PFSK-1 (cell line): ENCODE measurements around the gene TENT4A.

ENCODE experiments used
- FOXP2 ChIP-seq: optimal IDR thresholded peaks from 2 replicates; pipeline ENCODE3; 2011; ENCODE audit warnings: borderline replicate concordance, control low read depth, inconsistent platforms; ENCODE audit not compliant: insufficient read depth; ENCODE audit errors: extremely low read length, extremely low read depth
- POLR2AphosphoS5 ChIP-seq: IDR thresholded peaks from 2 replicates; pipeline ENCODE4 v1.6.1; 2012; ENCODE audit warnings: low read depth, mild to moderate bottlenecking, control low read depth, low read length, moderate library complexity
- SIN3A ChIP-seq: IDR thresholded peaks from 2 replicates; pipeline ENCODE4 v1.6.1; 2012; ENCODE audit warnings: mild to moderate bottlenecking, low read length, moderate library complexity, borderline replicate concordance; ENCODE audit not compliant: insufficient read depth
- TAF1 ChIP-seq: IDR thresholded peaks from 2 replicates; pipeline ENCODE4 v1.6.1; 2012; ENCODE audit warnings: low read length, control low read depth, borderline replicate concordance; ENCODE audit not compliant: insufficient read depth

DNA sequence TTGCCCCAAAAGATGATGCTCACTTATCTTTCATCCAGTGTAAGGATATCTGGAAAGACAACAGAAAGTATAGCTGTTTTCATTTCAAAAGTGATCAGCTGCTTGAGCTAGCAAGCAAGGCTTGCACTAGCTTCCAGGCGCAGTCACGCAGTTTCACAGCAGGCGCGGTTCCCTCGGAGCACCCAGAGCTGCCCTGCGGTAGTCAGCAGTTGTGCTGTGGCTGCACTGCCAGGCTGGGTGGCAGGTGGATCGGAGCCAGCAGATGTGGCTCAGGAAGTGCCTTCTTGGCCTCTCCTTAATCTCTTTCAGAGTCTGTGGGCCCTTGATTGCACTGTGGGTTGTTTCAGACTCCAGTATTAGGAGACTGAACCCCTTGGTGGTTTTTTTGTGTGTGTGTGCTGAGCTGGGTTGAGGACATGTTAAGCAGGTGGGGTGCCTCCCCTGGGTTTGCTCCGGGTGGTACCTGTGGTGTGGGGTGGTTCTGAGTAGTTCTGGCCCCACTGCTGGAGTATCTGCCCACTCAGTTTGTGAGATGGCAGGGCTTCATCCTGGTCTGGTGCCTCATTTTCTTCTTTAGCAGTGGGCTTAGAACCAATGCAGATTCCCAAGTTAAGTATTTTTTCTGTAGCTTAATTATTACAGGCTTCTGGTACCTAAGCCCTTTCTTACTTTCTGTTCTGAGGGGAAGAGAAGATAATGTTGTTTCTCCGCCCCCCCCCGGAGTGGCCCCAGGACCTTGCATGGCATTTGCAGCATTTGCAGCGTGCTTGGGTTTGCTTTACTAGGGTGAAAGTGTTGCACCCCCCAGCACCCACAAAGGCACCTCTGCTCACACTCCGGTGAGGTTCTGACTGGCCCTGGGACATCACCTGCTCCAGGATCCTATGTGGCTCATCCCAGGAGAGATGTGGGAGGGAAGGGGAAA is 16.4 kb downstream of the TENT4A start:
- TF ChIP-seq POLR2AphosphoS5, result no peak
- TF ChIP-seq SIN3A, result no peak
- TF ChIP-seq FOXP2, result no peak
- no peak for TF ChIP-seq TAF1
